M059J (cell line): ENCODE data around the gene HINT3. TPM values are rescaled to one million over a fixed set of nuclear protein-coding genes. Genes with fewer than 3 reads are reported as not detected.
"Not testable (repeated sequence)": the region's sequence is repeated elsewhere in the genome, so short reads cannot be mapped to it uniquely, and the experiment has no call there.

Experiments
- DNase-seq: peaks from one replicate; pipeline ENCODE4 v3.0.0-alpha.2; 2012; ENCODE audit warnings: low read depth
- total RNA-seq: library from RNA; depleted of rRNA; stranded (reverse); fragments of >200 nt; shearing (Covaris generic); gene quantifications from 2 replicates; pipeline ENCODE4 v1.2.3, GENCODE V29; 2014

The HINT3 gene
- total RNA-seq, 1 experiment from 2014 or later: 23.6 TPM

- DNase-seq: no peak
These were observed 16.8 kb upstream of the HINT3 start for GRCh38 chr6:125939791-125940190.

GRCh38 chr6:125940247-125941041 lies 16.1 kb upstream of the HINT3 start:
- DNase-seq: peak; percentile 88

GRCh38 chr6:125942672-125943527 lies 13.7 kb upstream of the HINT3 start:
- DNase-seq: peak; percentile 85

GRCh38 chr6:125943528-125944433 lies 12.8 kb upstream of the HINT3 start:
- no peak for DNase-seq

DNA sequence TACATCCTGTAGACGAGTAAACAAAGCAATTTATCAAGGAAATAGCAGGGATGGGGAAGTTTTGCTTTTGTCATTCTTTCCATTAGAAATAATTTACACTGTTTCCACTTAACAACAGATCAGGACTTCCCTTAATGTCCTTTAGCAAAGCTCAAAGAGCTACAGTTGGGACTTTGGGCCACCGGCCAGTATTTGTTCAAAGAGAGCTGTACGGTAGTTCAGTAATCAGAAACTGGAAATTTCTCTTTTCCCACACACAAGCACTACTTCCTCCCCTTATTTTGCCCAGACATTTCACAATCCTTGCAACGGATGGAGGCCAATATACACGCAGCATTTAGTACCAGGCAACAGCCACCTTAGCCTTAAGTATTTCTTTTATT lies 12.1 kb upstream of the HINT3 start:
- peak; percentile 90 for DNase-seq

DNA sequence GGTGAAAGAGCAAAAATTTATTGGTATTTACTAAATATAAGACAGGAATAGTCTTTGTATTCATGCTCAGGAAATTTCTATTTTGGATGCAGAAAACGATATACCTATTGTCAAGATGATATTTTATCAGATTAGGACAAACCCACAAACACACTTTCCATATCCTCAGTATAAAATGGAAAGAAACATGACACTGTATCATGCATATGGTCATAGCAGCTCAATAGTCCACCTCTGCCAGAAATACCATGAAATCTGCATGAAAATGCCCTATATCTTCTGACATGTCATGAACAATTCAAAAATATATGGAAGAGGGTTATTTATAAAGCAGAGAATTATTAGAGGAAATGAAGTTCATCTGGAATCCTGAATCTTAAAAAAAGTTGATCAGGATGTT lies 11.7 kb upstream of the HINT3 start:
- no peak for DNase-seq

DNA sequence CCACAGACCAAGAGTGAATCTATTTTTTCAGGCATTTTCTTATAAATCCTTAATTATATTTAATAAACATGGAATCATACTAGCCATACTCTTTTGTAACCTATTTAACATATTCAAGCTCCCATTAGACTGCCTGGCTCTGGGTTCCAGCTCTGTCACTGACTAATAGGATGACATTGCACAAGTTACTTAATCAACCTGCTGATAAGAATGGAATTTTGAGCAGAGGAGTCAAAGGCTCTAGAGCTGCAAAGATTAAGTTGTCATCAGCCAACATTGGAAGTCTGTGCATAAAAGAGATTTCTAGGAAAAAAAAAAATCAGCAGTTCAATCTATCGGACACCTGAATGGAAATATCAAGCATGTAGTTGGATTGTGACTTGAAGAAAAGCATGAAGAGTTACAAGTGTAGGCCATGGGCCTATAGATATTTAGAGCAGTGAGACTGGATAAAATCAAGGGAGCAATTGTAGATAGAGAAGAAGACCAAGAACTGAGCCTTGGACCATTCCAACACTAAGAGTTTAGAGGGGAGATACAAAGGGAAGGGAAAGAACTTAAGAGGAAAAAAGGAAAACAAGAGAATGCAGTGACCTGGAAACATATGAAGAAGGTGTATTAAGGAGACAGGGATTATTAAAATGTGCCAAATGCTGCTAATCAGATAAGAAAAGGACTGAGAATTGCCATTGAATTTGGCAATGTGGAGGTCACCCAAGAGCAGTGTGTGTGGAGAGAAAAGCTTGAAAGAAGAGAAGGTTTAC lies 11.0 kb upstream of the HINT3 start:
- DNase-seq: peak; percentile 76

DNA sequence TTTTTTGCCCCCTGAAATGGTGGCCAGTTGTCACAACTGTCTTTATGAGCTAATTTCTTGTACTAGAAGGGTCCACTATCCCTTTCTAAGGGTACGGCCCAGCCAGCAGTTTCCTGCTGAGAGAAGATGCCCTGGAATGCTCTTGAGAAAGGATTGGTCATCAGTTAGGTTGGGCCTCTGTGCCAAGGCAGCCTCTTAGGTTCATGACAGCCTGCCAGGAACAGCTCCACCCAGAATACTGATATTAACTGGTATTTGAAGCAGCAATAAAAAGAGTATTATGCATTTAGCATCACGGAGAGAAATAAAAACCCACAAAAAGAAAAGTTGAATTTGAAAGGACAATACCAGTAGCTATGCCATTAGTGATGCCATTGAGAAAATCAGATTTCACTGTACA lies 9.0 kb upstream of the HINT3 start:
- DNase-seq: peak; percentile 85

GRCh38 chr6:125948455-125948854 lies 8.1 kb upstream of the HINT3 start:
- no peak for DNase-seq

DNA sequence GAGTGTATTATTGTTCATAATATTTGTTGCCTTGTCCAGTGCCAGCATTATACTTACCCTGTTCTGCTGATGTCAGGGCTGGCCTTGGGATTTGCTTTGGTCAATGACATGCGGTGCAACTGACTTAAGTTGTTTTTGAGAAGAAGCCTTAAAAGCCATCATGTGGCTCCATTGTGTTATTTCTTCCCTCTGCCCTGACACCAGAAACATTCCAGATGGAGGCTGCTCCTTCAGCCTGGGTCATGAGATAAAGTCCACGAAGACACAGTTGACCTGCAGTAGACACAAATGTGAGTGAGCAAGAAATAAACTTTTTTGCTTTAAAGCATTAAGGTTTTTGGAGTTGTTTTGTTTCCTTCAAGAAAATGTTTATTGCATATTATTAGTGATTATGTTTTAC lies 7.5 kb upstream of the HINT3 start:
- no peak for DNase-seq

DNA sequence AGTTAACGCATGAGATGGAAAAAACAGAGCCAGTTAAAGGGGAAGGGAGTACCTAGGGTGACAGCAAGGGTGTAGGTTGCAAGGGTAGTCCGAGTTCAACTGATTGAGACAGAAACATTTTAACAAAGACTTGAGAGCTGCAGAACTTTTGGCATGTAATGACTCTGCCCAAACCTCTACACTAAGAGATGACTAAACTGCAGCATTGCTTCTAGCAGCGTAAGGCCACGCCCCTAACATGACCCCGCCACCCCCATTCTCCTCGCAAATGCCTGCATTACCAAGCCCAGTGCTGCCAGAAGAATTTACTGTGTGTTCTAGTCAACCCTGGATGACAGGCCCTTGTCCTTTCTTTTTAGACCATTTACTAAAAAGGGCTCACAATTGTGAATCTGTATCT lies 6.3 kb upstream of the HINT3 start:
- DNase-seq: peak; percentile 89

- DNase-seq: not testable (repeated sequence)
These were observed 5.9 kb upstream of the HINT3 start for GRCh38 chr6:125950716-125951115.

- DNase-seq: no peak
These were observed 5.2 kb upstream of the HINT3 start for GRCh38 chr6:125951323-125951722.

- peak; percentile 56 for DNase-seq
These were observed 3.6 kb upstream of the HINT3 start for GRCh38 chr6:125952764-125953501.

DNA sequence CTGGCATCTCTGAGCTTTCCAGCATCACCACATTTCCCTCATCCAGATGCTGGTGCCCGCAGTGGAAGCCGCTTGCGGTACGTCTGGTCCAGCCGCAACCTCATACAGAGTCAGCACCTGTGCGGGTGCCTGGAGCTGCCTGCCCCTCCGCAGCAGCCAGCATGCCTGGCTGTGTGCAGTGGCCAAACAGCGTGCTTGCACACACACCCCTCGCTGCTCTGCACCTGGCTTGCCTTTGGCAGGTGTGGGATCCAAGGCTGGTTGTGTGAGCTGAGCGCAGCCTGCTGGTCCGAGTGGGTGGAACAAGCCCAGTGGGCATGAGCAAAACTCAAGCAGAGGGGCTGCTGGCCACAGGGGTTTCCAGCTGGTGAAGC lies 3.1 kb upstream of the HINT3 start:
- DNase-seq: no peak

DNA sequence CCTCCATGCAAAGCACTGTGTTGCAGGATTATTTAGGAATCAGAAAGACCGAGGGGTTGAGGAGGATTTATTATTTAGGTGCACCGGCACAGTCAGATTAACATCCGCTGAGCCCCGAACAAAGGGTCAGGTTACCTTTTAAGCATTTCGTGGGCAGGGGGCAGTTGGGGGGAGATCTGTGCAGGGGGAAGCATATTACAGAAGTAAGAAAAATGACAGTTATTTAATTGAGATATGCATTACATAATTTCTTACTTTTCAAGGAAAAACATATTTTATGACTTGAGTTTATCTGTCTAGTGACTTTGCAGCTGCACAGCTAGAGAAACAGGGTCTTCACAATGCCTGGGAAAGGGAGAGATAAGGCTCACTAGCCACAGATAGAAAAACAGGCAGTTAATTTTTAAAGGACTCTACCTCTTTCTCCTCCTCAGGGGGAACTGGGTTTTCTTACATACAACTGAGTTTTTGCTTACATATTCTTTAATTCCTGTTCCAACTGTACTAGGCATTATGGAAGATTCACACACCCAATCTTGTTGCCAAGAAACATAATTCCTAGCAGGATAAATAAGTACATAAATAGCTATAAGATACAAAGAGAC lies 1.7 kb upstream of the HINT3 start:
- no peak for DNase-seq

- DNase-seq: no peak
These were observed 597 bp upstream of the HINT3 start for GRCh38 chr6:125955973-125956372.

- no peak for DNase-seq
These were observed 772 bp downstream of the HINT3 start for GRCh38 chr6:125957391-125957693.

DNA sequence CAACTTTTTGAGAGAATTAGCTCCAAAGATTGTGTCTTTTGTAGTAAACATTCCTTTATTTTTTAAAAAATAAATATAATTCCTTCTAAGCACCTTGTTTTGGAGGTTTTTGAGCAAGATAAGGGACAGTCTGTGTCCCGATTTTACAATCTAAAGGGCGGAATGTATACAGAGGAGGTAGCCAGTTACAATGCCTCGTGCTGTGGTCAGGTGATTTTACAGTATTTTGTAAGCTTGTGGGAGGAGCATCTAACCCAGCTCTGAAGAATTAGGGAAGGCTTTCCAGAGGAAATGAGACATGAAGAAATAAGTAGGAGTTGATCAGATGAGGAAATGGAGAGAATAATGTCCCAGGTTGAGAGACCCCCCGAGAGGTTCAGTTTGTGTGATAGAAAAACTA lies 1.3 kb downstream of the HINT3 start:
- DNase-seq: peak; percentile 44

- no peak for DNase-seq
These were observed 2.5 kb downstream of the HINT3 start for GRCh38 chr6:125959041-125959440.
